ENCODE data around the gene GALNTL6.

The GALNTL6 gene

GRCh38 chr4:172992648-172993378, 1179.6 kb downstream of the GALNTL6 start:
- TF ChIP-seq TAF1 (IDR thresholded peaks at IDR 0.05; ENCODE audit: low read depth, low read length) (no peak), POLR2AphosphoS5 (IDR thresholded peaks at IDR 0.05; ENCODE audit: low read depth, low read length) (no peak), SPI1 (IDR thresholded peaks at IDR 0.05; ENCODE audit: low read depth, low read length) (no peak), PAX5 (IDR thresholded peaks at IDR 0.05; ENCODE audit: insufficient read depth, low read length, severe bottlenecking) (no peak), POLR2A (IDR thresholded peaks at IDR 0.05; ENCODE audit: low read depth, low read length) (no peak), POU2F2 (IDR thresholded peaks at IDR 0.05; ENCODE audit: low read depth, low read length) (no peak)
- peak; percentile 26 for FAIRE-seq

GRCh38 chr4:172995161-172995560, 1182.0 kb downstream of the GALNTL6 start:
- FAIRE-seq: no peak
- no peak for DNase-seq (ENCODE audit: insufficient read length, low spot score)
- TF ChIP-seq TAF1 (IDR thresholded peaks at IDR 0.05; ENCODE audit: low read depth, low read length) (no peak), POLR2A (IDR thresholded peaks at IDR 0.05; ENCODE audit: low read depth, low read length) (no peak), POLR2AphosphoS5 (IDR thresholded peaks at IDR 0.05; ENCODE audit: low read depth, low read length) (no peak), PAX5 (IDR thresholded peaks at IDR 0.05; ENCODE audit: insufficient read depth, low read length, severe bottlenecking) (no peak), SPI1 (IDR thresholded peaks at IDR 0.05; ENCODE audit: low read depth, low read length) (no peak), POU2F2 (IDR thresholded peaks at IDR 0.05; ENCODE audit: low read depth, low read length) (no peak)

More at GRCh38 chr4:172992648-172993378, 1179.6 kb downstream of the GALNTL6 start:
- no peak for DNase-seq (ENCODE audit: insufficient read length, low spot score)

- no peak for DNase-seq (ENCODE audit: insufficient read length, low spot score)
- TF ChIP-seq POLR2AphosphoS5 (IDR thresholded peaks at IDR 0.05; ENCODE audit: low read depth, low read length) (no peak), TAF1 (IDR thresholded peaks at IDR 0.05; ENCODE audit: low read depth, low read length) (no peak), POLR2A (IDR thresholded peaks at IDR 0.05; ENCODE audit: low read depth, low read length) (no peak), SPI1 (IDR thresholded peaks at IDR 0.05; ENCODE audit: low read depth, low read length) (no peak), PAX5 (IDR thresholded peaks at IDR 0.05; ENCODE audit: insufficient read depth, low read length, severe bottlenecking) (no peak), POU2F2 (IDR thresholded peaks at IDR 0.05; ENCODE audit: low read depth, low read length) (no peak)
- FAIRE-seq: no peak
Observed at GRCh38 chr4:172995704-172996103, 1182.5 kb downstream of the GALNTL6 start.

- FAIRE-seq (no peak), DNase-seq (ENCODE audit: insufficient read length, low spot score) (no peak)
- no peak for TF ChIP-seq SPI1 (IDR thresholded peaks at IDR 0.05; ENCODE audit: low read depth, low read length)
Observed at GRCh38 chr4:172996571-172997216, 1183.5 kb downstream of the GALNTL6 start.

- DNase-seq (ENCODE audit: insufficient read length, low spot score) (no peak), FAIRE-seq (peak; percentile 70)
- no peak for TF ChIP-seq PAX5 (IDR thresholded peaks at IDR 0.05; ENCODE audit: insufficient read depth, low read length, severe bottlenecking)
- no peak for TF ChIP-seq TAF1 (IDR thresholded peaks at IDR 0.05; ENCODE audit: low read depth, low read length)
- TF ChIP-seq SPI1 (IDR thresholded peaks at IDR 0.05; ENCODE audit: low read depth, low read length): peak; percentile 86
- TF ChIP-seq POU2F2 (IDR thresholded peaks at IDR 0.05; ENCODE audit: low read depth, low read length): no peak
Observed at GRCh38 chr4:172997217-172997609, 1184.0 kb downstream of the GALNTL6 start.

GRCh38 chr4:172997856-172998255, 1184.7 kb downstream of the GALNTL6 start:
- no peak for TF ChIP-seq POU2F2 (IDR thresholded peaks at IDR 0.05; ENCODE audit: low read depth, low read length)
- DNase-seq (ENCODE audit: insufficient read length, low spot score): no peak
- no peak for FAIRE-seq

- DNase-seq (ENCODE audit: insufficient read length, low spot score): no peak
- no peak for TF ChIP-seq POLR2A (IDR thresholded peaks at IDR 0.05; ENCODE audit: low read depth, low read length)
- no peak for TF ChIP-seq TAF1 (IDR thresholded peaks at IDR 0.05; ENCODE audit: low read depth, low read length)
- TF ChIP-seq SPI1 (IDR thresholded peaks at IDR 0.05; ENCODE audit: low read depth, low read length): no peak
Observed at GRCh38 chr4:172998527-172999469, 1185.6 kb downstream of the GALNTL6 start.

GRCh38 chr4:173001571-173001970, 1188.4 kb downstream of the GALNTL6 start:
- TF ChIP-seq POLR2AphosphoS5 (IDR thresholded peaks at IDR 0.05; ENCODE audit: low read depth, low read length): no peak
- no peak for TF ChIP-seq SPI1 (IDR thresholded peaks at IDR 0.05; ENCODE audit: low read depth, low read length)
- no peak for TF ChIP-seq POLR2A (IDR thresholded peaks at IDR 0.05; ENCODE audit: low read depth, low read length)
- TF ChIP-seq POU2F2 (IDR thresholded peaks at IDR 0.05; ENCODE audit: low read depth, low read length): no peak
- TF ChIP-seq PAX5 (IDR thresholded peaks at IDR 0.05; ENCODE audit: insufficient read depth, low read length, severe bottlenecking): no peak
- no peak for TF ChIP-seq TAF1 (IDR thresholded peaks at IDR 0.05; ENCODE audit: low read depth, low read length)
- no peak for FAIRE-seq
- no peak for DNase-seq (ENCODE audit: insufficient read length, low spot score)

More at GRCh38 chr4:172998527-172999469, 1185.6 kb downstream of the GALNTL6 start:
- FAIRE-seq: no peak

- no peak for FAIRE-seq
- TF ChIP-seq PAX5 (IDR thresholded peaks at IDR 0.05; ENCODE audit: insufficient read depth, low read length, severe bottlenecking) (no peak), POLR2A (IDR thresholded peaks at IDR 0.05; ENCODE audit: low read depth, low read length) (no peak), SPI1 (IDR thresholded peaks at IDR 0.05; ENCODE audit: low read depth, low read length) (no peak)
- DNase-seq (ENCODE audit: insufficient read length, low spot score): no peak
Observed at GRCh38 chr4:173002830-173003561, 1189.8 kb downstream of the GALNTL6 start.
